Measurements from ENCODE around the gene FRMD4A.

FRMD4A gene

DNA sequence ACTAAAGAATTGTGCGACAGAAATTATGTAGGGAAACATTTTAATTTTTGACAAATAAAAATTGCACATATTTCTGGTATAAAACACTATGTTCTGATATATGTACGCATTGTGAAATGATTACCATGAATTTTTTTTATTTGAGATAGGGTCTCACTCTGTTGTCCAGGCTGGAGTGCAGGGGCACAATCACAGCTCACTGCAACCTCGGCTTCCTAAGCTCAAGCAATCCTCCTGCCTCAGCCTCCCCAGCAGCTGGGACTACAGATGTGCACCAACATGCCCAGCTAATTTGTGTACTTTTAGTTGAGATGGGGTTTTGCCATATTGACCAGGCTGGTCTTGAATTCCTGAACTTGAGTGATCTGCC is 149.2 kb downstream of the FRMD4A start:
- no peak for DNase-seq

DNA sequence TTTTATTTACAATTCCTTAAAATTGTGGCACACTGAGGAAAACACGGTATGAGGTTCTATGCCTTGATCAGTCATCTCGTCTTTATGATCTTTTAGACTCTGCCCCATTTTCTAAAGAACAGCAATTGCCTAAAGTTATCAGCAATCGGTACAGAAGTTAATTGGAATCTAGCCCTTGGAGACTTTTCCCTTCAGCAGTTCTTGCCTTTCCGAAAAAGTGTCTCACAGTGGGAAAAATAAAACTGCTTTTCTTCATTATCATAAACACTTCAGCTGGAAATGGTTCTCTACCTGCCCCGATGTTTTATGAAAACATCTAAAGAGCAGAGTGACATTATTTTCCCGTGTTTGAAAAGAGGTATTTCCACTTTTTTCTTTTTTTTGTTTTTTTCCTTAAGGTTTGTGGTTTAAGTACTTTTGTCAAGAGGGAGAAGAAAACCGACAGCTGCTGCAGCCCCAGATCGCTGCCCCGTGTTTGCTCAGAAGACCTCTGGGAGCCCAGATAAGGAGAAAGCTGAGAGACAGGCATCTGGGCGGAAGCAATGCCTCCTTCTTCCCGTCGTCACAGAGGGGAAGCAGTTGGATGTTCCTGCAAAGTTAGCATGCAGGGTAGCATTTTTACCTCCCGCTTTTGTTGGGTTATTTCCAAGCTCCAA is 149.7 kb downstream of the FRMD4A start:
- DNase-seq = no peak

DNA sequence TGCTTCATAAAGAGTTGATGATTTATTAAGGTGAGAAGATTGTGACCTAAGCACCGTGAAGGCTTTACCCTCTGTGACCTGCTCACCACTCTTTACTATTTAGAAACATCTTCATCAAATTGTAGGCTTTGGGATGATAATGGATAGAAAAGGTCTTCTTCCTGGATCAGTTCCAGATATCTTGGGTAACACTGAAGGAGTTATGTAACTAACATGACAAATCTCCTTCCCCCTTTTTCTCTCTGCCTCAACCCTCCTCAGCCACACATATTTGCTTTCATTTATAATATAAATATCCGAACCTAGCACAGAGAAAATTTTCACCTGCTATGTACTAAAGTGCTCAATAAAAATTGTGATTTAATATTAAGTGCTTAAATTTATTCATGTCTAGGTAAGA is 151.5 kb downstream of the FRMD4A start:
- DNase-seq = no peak

DNA sequence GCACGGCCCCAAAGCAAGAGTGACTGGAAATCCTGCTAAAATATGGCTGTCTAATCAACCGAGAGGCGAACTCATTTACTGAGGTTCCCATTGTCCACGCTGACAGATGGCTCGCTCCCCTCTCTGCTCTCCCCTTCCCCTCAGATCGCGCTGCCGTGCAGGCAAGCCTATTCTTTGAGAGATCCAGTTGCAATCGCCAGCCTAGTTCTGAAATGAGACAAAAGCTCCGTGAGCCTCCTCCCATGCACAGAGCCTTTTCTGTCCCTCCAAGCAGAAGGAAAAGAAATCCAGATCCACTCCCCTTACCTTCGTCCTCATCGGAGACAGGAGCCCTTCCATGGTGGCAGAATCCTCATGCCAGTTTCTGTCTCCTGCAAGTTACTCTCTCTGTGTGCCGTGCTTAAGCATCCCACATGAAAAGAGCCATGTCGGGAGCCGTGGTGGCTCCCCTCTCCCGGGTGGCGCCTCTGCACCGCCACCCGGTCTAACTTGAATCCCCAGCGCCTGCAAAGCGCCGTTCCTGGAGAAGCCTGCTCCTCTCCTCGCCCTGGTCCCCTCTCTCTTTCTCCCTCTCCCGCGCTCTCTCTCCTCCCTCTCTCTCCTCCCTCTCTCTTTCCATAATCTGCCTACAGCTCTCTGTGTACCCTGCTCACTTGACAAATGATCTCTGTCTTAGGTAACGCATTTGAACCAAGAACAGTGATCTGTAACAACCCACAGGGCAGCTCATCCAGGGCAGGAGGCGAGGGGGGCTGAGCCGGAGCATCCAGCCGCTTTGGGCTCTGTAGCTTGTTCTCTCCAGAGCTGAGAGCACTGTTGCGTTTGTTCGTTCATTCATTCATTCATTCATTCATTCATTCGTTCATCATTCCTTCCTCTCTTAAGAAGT is 156.8 kb downstream of the FRMD4A start:
- DNase-seq = peak; percentile 12

DNA sequence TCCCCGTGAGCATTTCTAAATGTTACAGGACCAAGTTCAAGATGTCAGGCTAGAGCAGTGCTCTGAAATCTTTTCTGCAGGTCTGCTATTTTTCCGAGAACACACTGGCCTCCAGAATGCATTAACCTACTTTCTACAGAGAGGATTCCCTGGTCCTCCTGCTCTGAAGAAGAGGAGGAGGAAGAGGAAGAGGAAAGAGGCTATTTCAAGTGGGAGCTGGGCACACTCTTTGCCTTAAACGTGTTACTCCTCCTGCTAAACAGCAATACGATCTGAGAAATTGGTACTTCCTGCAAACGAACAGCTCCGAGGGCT is 157.4 kb downstream of the FRMD4A start:
- DNase-seq = no peak

DNA sequence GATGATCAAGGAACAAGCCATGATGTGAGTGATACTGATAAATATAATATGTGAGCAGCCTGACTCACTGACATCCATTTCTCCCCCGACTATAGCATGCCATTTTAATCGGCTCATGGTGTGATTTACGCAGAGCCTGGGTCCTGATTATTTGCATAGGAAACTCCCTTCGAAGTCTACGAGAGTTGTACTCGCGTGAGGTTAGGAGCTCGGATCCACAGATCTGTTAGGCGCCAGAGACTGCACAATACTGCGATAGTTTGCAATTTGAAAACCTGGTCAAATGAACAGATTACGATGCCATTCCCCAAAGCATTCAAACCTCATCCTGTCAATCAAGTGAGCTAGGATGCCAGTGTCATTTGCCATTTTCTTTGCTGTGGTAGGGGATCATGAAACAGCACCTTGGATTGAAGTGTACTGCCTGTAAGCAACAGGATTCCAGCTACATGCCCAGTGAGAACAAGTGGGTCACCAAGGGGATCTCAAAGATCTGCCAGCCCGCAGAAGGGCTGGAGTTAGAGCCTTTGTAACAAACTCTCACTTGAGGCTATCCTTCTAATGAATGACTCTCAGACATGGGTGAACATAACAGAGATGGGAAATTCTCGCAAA is 158.3 kb downstream of the FRMD4A start:
- DNase-seq = no peak

DNA sequence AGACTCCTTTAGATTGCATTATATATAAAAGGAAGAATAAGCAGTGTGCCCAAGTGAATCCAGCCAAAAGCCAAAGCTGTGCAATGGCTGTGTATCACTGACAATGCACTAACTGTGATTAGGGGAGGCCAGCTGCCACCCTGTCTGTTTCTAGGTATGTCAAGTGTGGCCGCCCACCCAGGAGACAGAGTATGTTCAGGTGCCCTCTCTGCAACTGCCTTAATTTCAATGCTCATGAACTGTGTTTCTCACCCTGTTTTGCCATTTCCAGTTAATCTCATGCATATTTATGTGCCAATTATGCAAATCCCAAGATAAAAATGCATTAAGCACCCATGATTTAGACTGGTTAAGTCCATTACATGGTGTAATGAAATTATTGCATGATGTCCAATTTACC is 159.4 kb downstream of the FRMD4A start:
- no peak for DNase-seq

DNA sequence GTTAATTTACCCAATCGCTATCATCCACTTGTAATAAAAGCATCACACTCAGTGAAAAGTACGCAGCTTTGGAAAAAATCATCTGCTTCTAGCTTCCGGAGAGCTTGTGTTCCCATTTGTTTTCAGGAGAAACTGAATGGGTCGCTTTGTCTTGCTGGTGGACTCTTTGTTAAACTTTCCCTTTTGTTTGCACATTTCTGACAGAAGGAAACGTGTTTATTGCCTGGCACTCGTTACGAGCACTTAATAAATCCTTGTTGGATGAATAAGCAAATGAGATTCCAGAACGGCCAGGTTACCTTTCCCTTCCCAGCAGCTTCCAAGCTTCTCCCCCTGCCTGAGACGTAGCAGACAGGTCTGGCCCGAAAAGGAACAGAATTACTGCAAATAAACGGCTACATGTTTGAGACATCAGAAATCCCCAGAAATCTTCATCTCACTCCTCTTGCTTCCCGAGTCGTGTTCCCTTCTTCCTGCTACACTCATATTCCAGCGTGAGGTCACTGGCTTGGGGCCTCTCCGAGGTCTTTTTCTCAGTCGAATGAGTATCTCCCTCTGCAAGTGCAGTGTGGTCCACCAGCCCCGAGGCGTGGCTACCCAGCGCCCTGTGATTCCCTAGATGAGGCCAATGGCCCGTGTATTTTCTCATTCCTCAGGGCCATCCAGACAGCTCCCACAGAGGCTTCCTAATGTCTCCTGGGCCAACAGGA is 167.2 kb downstream of the FRMD4A start:
- no peak for DNase-seq

DNA sequence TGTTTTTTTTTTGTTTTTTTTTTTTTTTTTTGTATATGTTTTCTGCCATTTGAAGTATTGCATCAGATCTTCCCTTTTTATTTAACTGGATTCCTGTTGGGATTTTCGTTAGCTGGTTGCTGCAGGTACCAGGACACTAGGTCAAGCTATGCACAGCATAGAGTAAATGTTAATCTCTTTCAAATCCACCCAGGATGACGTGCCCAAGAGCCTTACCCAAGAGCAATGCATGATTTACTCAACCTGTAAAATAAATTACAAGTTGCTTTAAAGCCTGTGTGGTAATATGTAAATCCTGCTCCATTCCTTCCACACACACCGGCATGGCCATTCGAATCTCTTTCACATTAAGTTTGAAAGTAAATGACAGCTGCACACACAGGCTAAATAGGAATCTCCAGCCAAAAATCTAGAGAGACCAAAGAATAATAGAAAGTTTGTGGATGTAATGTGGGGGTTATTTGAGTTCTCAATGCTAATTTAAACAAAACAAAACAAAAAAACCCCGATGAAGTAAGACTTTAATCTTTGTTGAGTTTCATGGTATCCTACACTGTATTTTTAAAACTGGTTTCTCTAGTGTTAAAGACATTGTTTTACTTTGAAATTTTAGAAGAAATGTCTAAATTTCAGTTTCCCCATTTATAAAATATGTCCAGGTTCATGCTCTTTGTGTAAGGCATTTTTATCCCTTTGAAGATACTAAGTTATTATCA is 167.9 kb downstream of the FRMD4A start:
- no peak for DNase-seq

DNA sequence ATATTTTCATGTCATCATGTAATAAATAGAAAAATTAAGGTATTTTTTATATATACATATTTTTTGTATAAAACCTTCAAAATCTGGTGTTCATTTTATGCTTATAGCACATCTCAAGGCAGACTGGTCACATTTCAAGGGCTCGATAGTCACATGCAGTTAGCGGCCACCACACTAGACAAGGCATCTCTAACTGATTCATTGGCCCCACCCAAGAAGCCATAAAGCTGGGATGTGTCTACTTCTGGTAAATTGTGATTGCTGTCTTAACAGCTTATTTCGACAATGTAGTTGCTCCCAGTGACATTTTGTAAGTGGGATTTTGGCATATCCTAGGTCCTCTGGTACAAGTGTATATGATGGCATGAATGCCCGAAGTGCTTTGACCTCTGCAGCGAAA is 168.7 kb downstream of the FRMD4A start:
- no peak for DNase-seq

DNA sequence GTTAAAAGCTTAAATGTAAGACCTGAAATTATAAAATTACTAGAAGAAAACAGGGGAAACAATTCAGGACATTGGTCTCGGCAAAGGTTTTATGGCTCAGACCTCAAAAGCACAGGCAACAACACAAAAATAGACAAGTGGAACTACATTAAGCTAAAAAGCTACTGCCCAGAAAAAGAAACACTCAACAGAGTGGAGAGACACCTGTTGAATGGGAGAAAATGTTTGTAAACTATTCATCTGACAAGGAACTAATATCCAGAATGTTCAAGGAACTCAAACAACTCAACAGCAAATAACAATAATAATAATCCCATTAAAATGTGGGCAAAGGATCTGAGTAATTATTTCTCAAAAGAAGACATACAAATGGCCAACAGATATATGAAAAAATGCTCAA is 170.4 kb downstream of the FRMD4A start:
- DNase-seq = no peak

DNA sequence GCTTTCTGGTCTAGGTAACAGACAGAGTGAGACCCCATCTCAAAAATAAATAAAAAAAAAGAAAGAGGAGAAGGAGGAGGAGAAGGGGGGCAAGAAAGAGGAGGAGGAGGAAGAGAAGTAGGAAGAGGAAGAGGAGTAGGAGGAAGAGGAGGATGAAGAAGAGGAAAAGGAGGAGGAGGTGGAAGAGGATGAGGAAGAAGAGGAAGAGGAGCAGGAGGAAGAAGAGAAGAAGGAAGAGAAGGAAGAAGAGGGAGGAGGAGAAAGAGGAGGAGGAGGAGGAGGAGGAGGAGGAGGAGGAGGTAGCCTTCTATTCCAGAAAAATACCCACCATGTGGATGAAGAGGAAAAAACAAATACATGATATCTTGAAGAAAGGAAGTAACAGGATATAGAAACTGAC is 172.1 kb downstream of the FRMD4A start:
- DNase-seq = no peak

DNA sequence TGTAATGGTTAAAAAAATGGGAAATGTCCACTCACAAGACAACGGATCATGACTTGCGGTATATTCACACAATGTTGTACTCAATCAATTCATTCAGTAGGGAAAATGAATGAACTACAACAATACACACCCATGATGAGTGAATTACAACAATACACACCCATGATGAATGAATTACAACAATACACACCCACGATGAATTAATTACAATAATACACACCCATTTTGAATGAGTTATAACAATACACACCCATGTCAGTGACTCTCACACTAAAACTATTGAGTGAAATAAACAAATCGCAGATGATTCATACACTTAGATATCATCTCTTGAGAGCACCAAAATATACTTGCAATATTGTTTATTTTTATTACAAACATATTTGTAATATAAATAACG is 174.6 kb downstream of the FRMD4A start:
- DNase-seq = no peak

DNA sequence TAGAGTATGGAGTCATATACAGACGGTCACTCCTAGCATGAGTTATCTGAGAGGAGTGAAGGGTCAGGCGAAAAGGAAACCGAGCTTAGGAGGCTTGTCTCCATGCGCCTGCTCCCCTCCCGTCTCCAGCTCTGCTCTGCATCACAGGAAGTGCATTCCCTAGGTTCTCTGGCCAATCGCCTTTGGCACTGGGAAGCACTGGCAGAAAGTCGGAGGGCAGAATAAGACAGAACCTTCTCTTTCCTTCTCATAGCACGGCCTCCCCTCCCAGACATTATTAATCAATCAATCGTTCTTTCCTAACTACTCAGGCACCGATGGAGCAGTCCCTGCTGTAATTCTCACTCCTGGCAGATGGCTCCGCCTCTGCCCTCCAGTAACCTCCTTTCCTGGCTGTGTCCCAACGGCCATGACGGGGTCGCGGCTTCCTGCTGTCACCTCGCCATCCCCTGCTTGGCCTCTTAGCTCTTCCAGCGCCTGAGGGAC is 177.1 kb downstream of the FRMD4A start:
- no peak for DNase-seq

DNA sequence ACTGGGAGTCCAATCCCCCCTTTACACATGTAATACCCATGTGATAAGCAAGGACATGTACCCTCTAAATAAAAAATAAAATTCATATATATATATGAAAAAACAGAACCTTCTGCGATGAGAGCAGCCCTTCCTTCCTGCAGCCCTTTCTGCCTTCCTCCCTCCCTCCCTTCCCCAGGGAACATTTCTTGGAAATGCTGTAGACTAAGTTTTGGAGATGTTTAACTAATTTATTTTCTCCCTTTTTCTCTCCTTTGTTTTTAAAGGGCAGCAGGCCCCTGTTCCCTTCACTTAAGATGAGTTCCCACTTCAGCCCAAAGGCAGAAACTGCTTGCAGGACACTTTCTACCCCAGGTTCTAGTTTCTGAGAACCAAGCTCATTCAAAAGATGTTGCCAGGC is 179.2 kb downstream of the FRMD4A start:
- DNase-seq = no peak

DNA sequence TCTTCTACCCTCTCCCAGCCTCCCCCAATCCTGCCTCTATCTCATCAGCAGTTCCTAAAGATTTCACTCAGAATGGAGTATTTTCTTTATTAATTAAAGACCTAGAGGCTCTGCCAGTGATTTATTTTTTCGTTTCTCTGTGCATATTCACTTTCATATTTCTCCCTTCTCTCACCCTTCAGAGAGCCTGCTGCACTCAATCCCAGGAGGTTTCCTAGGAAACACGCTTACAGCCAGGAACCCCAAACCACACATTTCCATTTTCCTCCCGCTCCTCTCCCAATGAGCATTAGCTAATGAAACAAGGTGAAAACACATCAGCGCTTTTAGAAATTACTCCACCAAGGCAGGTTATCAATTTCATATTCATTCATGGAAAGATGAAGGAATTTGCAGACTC is 180.2 kb downstream of the FRMD4A start:
- no peak for DNase-seq

DNA sequence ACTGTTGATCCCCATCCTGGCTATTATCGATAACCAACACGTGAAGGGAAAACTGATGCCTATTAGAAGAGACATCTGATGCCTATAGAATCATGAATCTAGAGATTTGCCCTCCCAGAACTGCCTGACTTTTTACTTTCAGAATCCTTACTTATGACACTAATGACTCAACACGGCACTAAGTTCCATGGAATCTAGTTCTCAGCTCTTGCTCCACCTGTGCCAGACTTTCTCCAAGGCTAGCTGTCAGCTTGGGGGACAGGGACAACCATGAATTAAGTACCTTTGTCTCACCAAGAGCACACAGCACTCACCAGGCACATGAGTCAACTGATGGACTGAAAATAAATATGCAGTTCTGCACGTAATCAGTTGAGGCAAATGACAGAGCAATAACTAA is 184.2 kb downstream of the FRMD4A start:
- no peak for DNase-seq

DNA sequence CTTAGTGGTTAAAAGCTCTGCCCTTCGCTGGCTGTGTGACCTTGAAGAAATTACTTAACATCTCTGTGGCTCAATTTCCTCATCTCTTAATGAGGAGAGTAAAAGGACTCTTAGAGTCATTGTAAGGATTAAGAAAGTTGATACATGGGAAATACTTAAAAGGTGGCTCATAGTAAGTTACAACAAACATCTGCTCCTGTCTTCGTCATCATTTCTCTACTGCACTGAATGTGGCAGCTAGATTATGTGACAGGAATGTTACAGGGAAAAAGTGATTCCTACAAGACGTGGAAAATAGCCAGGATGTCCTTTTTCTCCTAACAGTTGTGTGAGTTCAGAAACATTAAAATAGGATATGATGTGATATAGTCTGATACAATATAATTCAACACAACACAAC is 184.7 kb downstream of the FRMD4A start:
- no peak for DNase-seq

DNA sequence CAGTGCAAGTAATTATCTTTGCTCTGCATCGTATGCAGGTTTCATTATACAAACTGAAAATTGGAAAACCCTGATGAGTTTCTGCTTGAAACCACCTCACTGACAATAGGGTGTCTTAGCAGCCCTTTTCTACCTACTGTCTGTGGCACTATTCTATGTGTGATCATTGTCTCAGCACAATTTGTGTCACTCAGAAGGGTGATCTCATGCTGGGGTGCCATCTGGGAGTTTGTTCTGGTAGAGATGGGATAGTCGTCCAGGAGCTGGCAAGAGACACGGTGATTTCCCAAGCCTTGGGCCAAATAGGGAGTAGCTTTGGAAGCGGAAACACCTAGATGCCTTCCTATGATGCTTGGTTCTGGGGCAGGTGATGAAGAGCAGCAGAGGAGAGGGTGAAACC is 186.3 kb downstream of the FRMD4A start:
- no peak for DNase-seq

DNA sequence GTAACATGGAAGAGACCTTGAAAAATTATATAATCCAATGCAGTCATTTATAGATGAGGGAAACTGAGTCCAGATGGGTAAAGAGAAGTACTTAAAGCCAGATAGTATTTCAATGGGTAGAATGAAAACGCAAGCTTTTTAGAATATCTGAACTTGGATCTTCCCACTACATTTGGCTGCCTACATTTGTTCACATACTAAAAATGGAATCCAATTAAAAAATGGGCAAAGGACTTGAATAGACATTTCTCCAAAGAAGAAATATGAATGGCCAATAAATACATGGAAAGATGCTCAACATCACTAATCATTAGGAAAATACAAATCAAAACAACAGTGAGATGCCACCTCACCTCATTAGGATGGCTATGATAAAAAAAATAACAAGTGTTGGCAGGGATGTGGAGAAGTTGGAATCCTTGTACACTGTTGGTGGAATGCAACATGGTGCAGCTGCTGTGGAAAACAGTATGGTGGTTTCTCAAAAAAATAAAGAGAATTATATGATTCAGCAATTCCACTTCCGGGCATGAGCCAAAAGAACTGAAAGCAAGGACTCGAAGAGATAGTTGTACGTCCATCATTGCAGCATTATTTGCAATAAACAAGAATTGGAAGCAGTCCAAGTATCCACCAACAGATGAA is 188.0 kb downstream of the FRMD4A start:
- no peak for DNase-seq

DNA sequence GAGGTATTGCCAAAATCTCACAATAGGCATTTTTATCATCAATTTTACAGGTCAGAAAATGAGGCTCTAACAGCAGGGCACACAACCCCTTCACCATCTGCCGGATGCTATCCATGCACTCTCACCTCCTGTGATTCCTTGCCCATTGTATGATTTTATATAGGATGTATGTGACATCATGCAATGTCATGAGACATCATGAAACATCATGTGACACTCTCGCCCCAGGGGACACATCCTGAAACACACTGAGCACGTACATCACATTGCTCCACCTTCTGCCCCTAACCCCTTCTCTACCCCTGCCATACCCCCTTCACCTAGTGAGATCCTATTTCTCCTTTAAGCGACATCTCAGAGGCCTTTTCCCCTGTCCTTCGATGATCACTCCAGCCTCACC is 189.4 kb downstream of the FRMD4A start:
- DNase-seq = no peak

DNA sequence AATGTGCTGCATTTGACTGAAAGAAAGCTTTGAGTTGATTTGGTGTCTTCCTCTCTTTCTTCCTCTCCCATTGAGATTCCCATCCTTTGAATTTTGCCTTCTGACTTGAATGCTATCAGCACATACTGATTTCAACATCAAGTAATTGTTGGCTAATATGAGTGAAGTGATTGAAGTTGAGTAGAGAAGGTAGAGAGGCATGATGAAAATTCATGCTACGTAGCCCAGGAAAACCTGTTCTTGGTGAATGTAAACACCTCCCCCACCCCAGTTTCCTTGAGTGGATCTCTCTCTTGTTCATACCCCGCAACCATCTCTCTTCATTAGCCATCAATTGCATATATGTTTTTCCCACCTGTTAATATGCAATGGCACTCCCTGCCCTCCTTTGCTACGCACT is 193.3 kb downstream of the FRMD4A start:
- no peak for DNase-seq

Measured in activated naive CD4-positive, alpha-beta T cell treated with Interleukin-2 at 50 U/mL for 16 hours (primary cell).